A549 (cell line): ENCODE data around the gene GCNT2.

Experiments
- CHD2 ChIP-seq: fragments of 150-350 bp; IDR thresholded peaks from 2 replicates; pipeline ENCODE4 v1.6.1; 2014; ENCODE audit warnings: low read length; ENCODE audit not compliant: partially characterized antibody
- CTCF ChIP-seq: fragments of >200 bp; sonication (Bioruptor Twin); formaldehyde crosslinking; IDR thresholded peaks from 3 replicates; pipeline ENCODE4 v1.5.1; 2016
- FOSL2 ChIP-seq, 2 experiments: fragments of 450-650 bp in 1 of 2; fragments of >200 bp in 1 of 2; sonication (Bioruptor Twin) in 1 of 2; formaldehyde crosslinking; IDR thresholded peaks; 2 replicates each; pipeline versions ENCODE4 v1.5.0 to v1.6.1; 2016 to 2020; ENCODE audit warnings: mild to moderate bottlenecking in 1 of 2, moderate library complexity in 1 of 2
- JUN ChIP-seq, 2 experiments: fragments of >200 bp; sonication (Bioruptor Twin); formaldehyde crosslinking; IDR thresholded peaks; 2 replicates in 1 of 2; 3 replicates in 1 of 2; pipeline ENCODE4 v1.6.1; 2016 to 2017
- KDM5A ChIP-seq: fragments of 200-600 bp; sonication (generic); IDR thresholded peaks from 2 replicates; pipeline ENCODE4 v1.6.1; 2016; ENCODE audit warnings: antibody characterized with exemption, mild to moderate bottlenecking
- MAX ChIP-seq: IDR thresholded peaks from 2 replicates; pipeline ENCODE4 v1.6.1; 2012
- NFE2L2 ChIP-seq: fragments of 150-350 bp; conservative IDR thresholded peaks from 2 replicates; pipeline ENCODE4 v1.6.1; 2014; ENCODE audit warnings: low read length
- RARB ChIP-seq: fragments of 250-450 bp; sonication (Bioruptor Pico); IDR thresholded peaks from 2 replicates; pipeline ENCODE4 v1.8.0; 2021; ENCODE audit warnings: mild to moderate bottlenecking, moderate library complexity
- RFX5 ChIP-seq: fragments of 450-650 bp; IDR thresholded peaks from 2 replicates; pipeline ENCODE4 v1.7.1; 2014; ENCODE audit warnings: antibody characterized with exemption, mild to moderate bottlenecking, moderate library complexity
- ZC3H11A ChIP-seq: fragments of 450-650 bp; IDR thresholded peaks from 2 replicates; pipeline ENCODE4 v1.6.1; 2014; ENCODE audit warnings: antibody characterized with exemption, mild to moderate bottlenecking

DNA sequence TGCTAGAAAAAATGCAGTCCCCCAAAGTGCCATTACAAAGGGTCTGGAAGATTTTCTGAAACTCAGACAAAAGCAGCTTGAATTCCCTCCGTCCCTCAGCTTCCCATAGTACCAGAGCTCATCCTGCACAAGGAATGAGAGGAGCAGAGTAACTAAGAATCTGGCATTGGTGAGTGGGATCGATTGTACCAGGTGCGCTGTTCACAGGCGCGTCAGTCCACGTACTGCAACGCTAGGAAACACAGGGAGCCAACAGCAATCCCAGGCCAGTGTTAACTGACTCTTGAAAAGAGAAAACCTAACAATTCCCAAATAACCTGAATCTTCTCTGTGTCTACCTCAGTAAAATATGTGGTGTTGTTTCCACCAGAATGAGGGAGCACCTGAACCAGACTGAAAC is 77.9 kb downstream of the GCNT2 start:
- TF ChIP-seq CHD2 (no peak), JUN (IDR thresholded peaks at IDR 0.05) (no peak), CTCF (no peak), MAX (no peak), KDM5A (no peak), RFX5 (no peak), FOSL2 (IDR thresholded peaks at IDR 0.05) (no peak), FOSL2 (CRISPR knock-in tag; IDR thresholded peaks at IDR 0.05) (no peak), NFE2L2 (no peak), RARB (CRISPR knock-in tag) (no peak), ZC3H11A (no peak)
